Liver (tissue), 9 donors: Measurements from ENCODE around the gene KIAA0513. TPM values are rescaled to one million over a fixed set of nuclear protein-coding genes. Genes with fewer than 3 reads are reported as not detected.

ENCODE experiments used
- DNase-seq: peaks from one replicate; pipeline ENCODE4 v3.0.0-alpha.2; 2017; ENCODE audit warnings: low spot score
- H3K27ac ChIP-seq, 2 donors: one replicate each; pipeline ENCODE4 v1.7.0; 2013; ENCODE audit warnings: inconsistent platforms in 2 of 2, low read length in 2 of 2, control low read depth in 1 of 2, low read depth in 1 of 2, mild to moderate bottlenecking in 1 of 2
- H3K27me3 ChIP-seq, 4 donors: one replicate each; pipeline versions ENCODE4 v1.6.1 to v1.7.0; 2013; ENCODE audit warnings: low read length in 3 of 4, inconsistent platforms in 1 of 4, mild to moderate bottlenecking in 1 of 4, moderate library complexity in 1 of 4; ENCODE audit not compliant: control insufficient read depth in 4 of 4, insufficient read depth in 4 of 4
- H3K36me3 ChIP-seq, 4 donors: one replicate each; pipeline versions ENCODE4 v1.6.1 to v1.7.0; 2013; ENCODE audit warnings: low read length in 3 of 4, mild to moderate bottlenecking in 3 of 4, low read depth in 1 of 4, moderate library complexity in 1 of 4; ENCODE audit not compliant: control insufficient read depth in 4 of 4, insufficient read depth in 3 of 4
- H3K4me1 ChIP-seq, 4 donors: one replicate each; pipeline versions ENCODE4 v1.6.1 to v1.7.0; 2013; ENCODE audit warnings: low read length in 3 of 4, mild to moderate bottlenecking in 3 of 4, moderate library complexity in 1 of 4; ENCODE audit not compliant: control insufficient read depth in 4 of 4, insufficient read depth in 4 of 4
- H3K4me3 ChIP-seq, 3 donors: one replicate each; pipeline versions ENCODE4 v1.6.1 to v1.7.0; 2013; ENCODE audit warnings: low read length in 3 of 3, control low read depth in 1 of 3, low read depth in 1 of 3, mild to moderate bottlenecking in 1 of 3
- H3K9ac ChIP-seq, 2 donors: one replicate each; pipeline ENCODE4 v1.7.0; 2013; ENCODE audit warnings: low read length in 2 of 2, mild to moderate bottlenecking in 2 of 2, moderate library complexity in 2 of 2, control low read depth in 1 of 2, low read depth in 1 of 2
- H3K9me3 ChIP-seq, 4 donors: one replicate each; pipeline versions ENCODE4 v1.6.1 to v1.7.0; 2013; ENCODE audit warnings: low read length in 3 of 4; ENCODE audit not compliant: control insufficient read depth in 4 of 4
- EGR1 ChIP-seq, 2 donors: IDR thresholded peaks; 2 replicates each; pipeline ENCODE4 v1.6.1; 2016 to 2018; ENCODE audit warnings: antibody characterized with exemption in 2 of 2, low read depth in 2 of 2
- FOXA1 ChIP-seq: IDR thresholded peaks from 2 replicates; pipeline ENCODE4 v1.6.1; 2016; ENCODE audit warnings: antibody characterized with exemption
- FOXA2 ChIP-seq: IDR thresholded peaks from 2 replicates; pipeline ENCODE4 v1.6.1; 2016; ENCODE audit warnings: antibody characterized with exemption
- GABPA ChIP-seq, 2 donors: IDR thresholded peaks in 1 of 2; conservative IDR thresholded peaks in 1 of 2; 2 replicates each; pipeline ENCODE4 v1.6.1; 2016; ENCODE audit warnings: antibody characterized with exemption in 2 of 2, mild to moderate bottlenecking in 1 of 2, moderate library complexity in 1 of 2
- HNF4A ChIP-seq, 2 donors: conservative IDR thresholded peaks; 2 replicates each; pipeline ENCODE4 v1.6.1; 2016; ENCODE audit warnings: antibody characterized with exemption in 2 of 2, mild to moderate bottlenecking in 2 of 2
- HNF4G ChIP-seq: IDR thresholded peaks from 2 replicates; pipeline ENCODE4 v1.6.1; 2016; ENCODE audit warnings: antibody characterized with exemption
- JUND ChIP-seq, 2 donors: IDR thresholded peaks; 2 replicates each; pipeline ENCODE4 v1.6.1; 2016; ENCODE audit warnings: antibody characterized with exemption in 2 of 2
- NR2F2 ChIP-seq: IDR thresholded peaks from 2 replicates; pipeline ENCODE4 v1.6.1; 2016; ENCODE audit warnings: antibody characterized with exemption
- RAD21 ChIP-seq, 2 donors: IDR thresholded peaks; 2 replicates each; pipeline ENCODE4 v1.6.1; 2016; ENCODE audit warnings: antibody characterized with exemption in 2 of 2, mild to moderate bottlenecking in 2 of 2
- RXRA ChIP-seq, 2 donors: IDR thresholded peaks; 2 replicates each; pipeline ENCODE4 v1.6.1; 2017 to 2018; ENCODE audit warnings: antibody characterized with exemption in 2 of 2, mild to moderate bottlenecking in 1 of 2
- SP1 ChIP-seq: IDR thresholded peaks from 2 replicates; pipeline ENCODE4 v1.6.1; 2018; ENCODE audit warnings: antibody characterized with exemption, mild to moderate bottlenecking
- TAF1 ChIP-seq: conservative IDR thresholded peaks from 2 replicates; pipeline ENCODE4 v1.6.1; 2016; ENCODE audit warnings: antibody characterized with exemption, mild to moderate bottlenecking
- YY1 ChIP-seq: IDR thresholded peaks from 2 replicates; pipeline ENCODE4 v1.6.1; 2016; ENCODE audit warnings: antibody characterized with exemption, mild to moderate bottlenecking
- ZBTB33 ChIP-seq: IDR thresholded peaks from 2 replicates; pipeline ENCODE4 v1.6.1; 2016; ENCODE audit warnings: antibody characterized with exemption
- WGBS: extraction: QIAGEN DNeasy Blood & Tissue Kit; methylation state at CpG from one replicate; pipeline ENCODE4 v1.1.7; 2013; 5-methylcytosine and 5-hydroxymethylcytosine counted together
- polyA plus RNA-seq, 2 donors: library from polyadenylated mRNA; stranded (reverse) in 1 of 2; unstranded in 1 of 2; fragments of 200-250 nt in 1 of 2; fragments of >200 nt in 1 of 2; fragmentation: Nextera tagmentation in 1 of 2; extraction: Ambion mirVana in 1 of 2; gene quantifications; one replicate each; pipeline versions ENCODE4 v1.2.1 to v1.2.3, GENCODE V29; 2013 to 2015
- total RNA-seq, 2 donors: library from RNA; depleted of rRNA; stranded (reverse); fragments of >200 nt; gene quantifications; one replicate each; pipeline ENCODE4 v1.2.3, GENCODE V29; 2014
- TF ChIP-seq, protein P1 (sequence below): fragments of 150-350 bp; IDR thresholded peaks from 2 replicates; pipeline ENCODE4 v1.5.1; 2017; ENCODE audit warnings: improper control_type of control experiment, low read depth, low read length; ENCODE audit not compliant: missing input control
- TF ChIP-seq, protein P2 (sequence below): IDR thresholded peaks from 2 replicates; pipeline ENCODE4 v1.6.1; 2016; ENCODE audit warnings: antibody characterized with exemption, mild to moderate bottlenecking
- TF ChIP-seq, protein P3 (sequence below): IDR thresholded peaks from 2 replicates; pipeline ENCODE4 v1.6.1; 2016; ENCODE audit warnings: antibody characterized with exemption
- TF ChIP-seq, protein P4 (sequence below): IDR thresholded peaks from 2 replicates; pipeline ENCODE4 v1.6.1; 2016; ENCODE audit warnings: antibody characterized with exemption
- donor health status: healthy.
- donor health status: healthy.
- donor health status: healthy.
- donor health status: healthy.
- donor health status: healthy.

Gene KIAA0513
- total and polyA plus RNA-seq, 4 donors = 1.5 to 5.9 (median 2.9) TPM

DNA sequence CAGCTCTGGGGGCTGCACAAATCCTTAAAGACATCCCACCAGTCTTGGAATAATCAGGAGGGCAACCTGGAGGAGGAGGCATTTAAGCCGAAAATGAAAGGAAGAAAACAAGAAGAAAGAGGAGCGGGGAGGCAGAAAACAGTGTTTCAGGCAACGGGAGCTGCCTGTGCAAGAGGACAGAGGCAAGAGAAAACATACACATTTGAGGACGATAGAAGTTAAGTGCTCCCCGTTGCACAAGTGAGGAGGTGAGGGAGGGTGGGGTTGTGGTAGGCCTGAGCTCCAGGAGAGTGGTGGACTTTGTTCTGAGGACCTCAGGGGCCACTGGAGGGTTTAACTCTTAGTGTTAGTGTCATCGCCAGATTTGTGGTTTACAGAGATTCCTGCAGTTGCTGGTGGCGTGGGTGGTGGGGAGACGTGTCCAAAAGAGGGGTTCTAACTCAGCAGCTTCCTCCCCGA lies 112.3 kb downstream of the KIAA0513 start:
- H3K36me3 ChIP-seq = no peaks in the 10 kb centered on the region
- no peaks in the 10 kb centered on the region for H3K27me3 ChIP-seq
- H3K9me3 ChIP-seq = peaks cover 0 to 5% (median 0%) of the 10 kb centered on the region in 4 donors
- WGBS = 77% methylated on average over 9 of the region's 9 CpGs
- peaks cover 0 to 20% (median 10%) of the 10 kb centered on the region in 4 donors for H3K4me1 ChIP-seq
- no peak for DNase-seq
- no peak overlapping the region for H3K9ac ChIP-seq
- H3K4me3 ChIP-seq = no peak overlapping the region
- TF ChIP-seq HNF4A (conservative IDR thresholded peaks at IDR 0.05) (no peak), RAD21 (IDR thresholded peaks at IDR 0.05) (no peak), TAF1 (no peak), GABPA (IDR thresholded peaks at IDR 0.05 in 1 of 2, conservative IDR thresholded peaks at IDR 0.05 in 1 of 2) (no peak), EGR1 (IDR thresholded peaks at IDR 0.05; ENCODE audit: low read depth in 2 of 2) (no peak), FOXA2 (no peak), YY1 (no peak), NR2F2 (no peak), JUND (IDR thresholded peaks at IDR 0.05) (no peak), ZBTB33 (no peak), FOXA1 (no peak), RXRA (IDR thresholded peaks at IDR 0.05) (no peak)
- TF ChIP-seq, protein P1, sequence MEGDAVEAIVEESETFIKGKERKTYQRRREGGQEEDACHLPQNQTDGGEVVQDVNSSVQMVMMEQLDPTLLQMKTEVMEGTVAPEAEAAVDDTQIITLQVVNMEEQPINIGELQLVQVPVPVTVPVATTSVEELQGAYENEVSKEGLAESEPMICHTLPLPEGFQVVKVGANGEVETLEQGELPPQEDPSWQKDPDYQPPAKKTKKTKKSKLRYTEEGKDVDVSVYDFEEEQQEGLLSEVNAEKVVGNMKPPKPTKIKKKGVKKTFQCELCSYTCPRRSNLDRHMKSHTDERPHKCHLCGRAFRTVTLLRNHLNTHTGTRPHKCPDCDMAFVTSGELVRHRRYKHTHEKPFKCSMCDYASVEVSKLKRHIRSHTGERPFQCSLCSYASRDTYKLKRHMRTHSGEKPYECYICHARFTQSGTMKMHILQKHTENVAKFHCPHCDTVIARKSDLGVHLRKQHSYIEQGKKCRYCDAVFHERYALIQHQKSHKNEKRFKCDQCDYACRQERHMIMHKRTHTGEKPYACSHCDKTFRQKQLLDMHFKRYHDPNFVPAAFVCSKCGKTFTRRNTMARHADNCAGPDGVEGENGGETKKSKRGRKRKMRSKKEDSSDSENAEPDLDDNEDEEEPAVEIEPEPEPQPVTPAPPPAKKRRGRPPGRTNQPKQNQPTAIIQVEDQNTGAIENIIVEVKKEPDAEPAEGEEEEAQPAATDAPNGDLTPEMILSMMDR = no peak
- TF ChIP-seq, protein P2, sequence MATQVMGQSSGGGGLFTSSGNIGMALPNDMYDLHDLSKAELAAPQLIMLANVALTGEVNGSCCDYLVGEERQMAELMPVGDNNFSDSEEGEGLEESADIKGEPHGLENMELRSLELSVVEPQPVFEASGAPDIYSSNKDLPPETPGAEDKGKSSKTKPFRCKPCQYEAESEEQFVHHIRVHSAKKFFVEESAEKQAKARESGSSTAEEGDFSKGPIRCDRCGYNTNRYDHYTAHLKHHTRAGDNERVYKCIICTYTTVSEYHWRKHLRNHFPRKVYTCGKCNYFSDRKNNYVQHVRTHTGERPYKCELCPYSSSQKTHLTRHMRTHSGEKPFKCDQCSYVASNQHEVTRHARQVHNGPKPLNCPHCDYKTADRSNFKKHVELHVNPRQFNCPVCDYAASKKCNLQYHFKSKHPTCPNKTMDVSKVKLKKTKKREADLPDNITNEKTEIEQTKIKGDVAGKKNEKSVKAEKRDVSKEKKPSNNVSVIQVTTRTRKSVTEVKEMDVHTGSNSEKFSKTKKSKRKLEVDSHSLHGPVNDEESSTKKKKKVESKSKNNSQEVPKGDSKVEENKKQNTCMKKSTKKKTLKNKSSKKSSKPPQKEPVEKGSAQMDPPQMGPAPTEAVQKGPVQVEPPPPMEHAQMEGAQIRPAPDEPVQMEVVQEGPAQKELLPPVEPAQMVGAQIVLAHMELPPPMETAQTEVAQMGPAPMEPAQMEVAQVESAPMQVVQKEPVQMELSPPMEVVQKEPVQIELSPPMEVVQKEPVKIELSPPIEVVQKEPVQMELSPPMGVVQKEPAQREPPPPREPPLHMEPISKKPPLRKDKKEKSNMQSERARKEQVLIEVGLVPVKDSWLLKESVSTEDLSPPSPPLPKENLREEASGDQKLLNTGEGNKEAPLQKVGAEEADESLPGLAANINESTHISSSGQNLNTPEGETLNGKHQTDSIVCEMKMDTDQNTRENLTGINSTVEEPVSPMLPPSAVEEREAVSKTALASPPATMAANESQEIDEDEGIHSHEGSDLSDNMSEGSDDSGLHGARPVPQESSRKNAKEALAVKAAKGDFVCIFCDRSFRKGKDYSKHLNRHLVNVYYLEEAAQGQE = no peak
- TF ChIP-seq, protein P3, sequence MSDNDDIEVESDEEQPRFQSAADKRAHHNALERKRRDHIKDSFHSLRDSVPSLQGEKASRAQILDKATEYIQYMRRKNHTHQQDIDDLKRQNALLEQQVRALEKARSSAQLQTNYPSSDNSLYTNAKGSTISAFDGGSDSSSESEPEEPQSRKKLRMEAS = no peak
- no peak overlapping the region for H3K27ac ChIP-seq

DNA sequence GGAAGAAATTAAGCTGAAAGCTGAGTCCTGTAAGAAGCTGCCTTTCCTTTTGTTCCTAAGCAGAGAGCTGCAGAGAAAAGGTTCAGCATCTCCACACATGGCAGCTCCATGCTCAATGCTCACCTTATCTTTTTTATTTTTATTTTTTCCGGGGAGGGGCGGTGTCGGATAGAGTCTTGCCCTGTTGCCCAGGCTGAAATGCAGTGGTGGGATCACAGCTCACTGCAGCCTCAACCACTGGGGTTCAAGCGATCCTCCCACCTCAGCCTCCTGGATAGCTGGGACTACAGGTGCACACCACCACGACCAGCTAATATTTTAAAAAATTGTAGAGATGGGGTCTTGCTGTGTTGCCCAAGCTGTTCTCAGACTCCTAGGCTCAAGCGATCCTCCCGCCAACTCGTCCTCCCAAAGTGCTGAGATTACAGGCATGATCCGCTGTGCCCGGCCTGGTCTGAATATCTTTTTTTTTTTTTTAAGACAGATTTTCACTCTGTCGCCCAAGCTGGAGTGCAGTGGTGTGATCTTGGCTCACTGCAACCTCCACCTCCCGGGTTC lies 112.9 kb downstream of the KIAA0513 start:
- no peak for DNase-seq
- no peaks in the 10 kb centered on the region for H3K36me3 ChIP-seq
- WGBS = 86% methylated on average over 12 of the region's 12 CpGs
- H3K27ac ChIP-seq = no peak overlapping the region
- no peaks in the 10 kb centered on the region for H3K27me3 ChIP-seq
- peaks cover 0 to 5% (median 0%) of the 10 kb centered on the region in 4 donors for H3K9me3 ChIP-seq
- H3K4me1 ChIP-seq = peaks cover 0 to 20% (median 10%) of the 10 kb centered on the region in 4 donors
- H3K9ac ChIP-seq = no peak overlapping the region
- H3K4me3 ChIP-seq = no peak overlapping the region
- TF ChIP-seq, protein P4, sequence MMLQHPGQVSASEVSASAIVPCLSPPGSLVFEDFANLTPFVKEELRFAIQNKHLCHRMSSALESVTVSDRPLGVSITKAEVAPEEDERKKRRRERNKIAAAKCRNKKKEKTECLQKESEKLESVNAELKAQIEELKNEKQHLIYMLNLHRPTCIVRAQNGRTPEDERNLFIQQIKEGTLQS = no peak
- TF ChIP-seq GABPA (IDR thresholded peaks at IDR 0.05 in 1 of 2, conservative IDR thresholded peaks at IDR 0.05 in 1 of 2) = no peak
- TF ChIP-seq SP1 = no peak
- TF ChIP-seq YY1 = no peak
- no peak for TF ChIP-seq FOXA1
- TF ChIP-seq RAD21 (IDR thresholded peaks at IDR 0.05) = no peak
- no peak for TF ChIP-seq TAF1
- TF ChIP-seq RXRA (IDR thresholded peaks at IDR 0.05) = no peak
- TF ChIP-seq, protein P2 = no peak
- no peak for TF ChIP-seq HNF4G
- no peak for TF ChIP-seq ZBTB33
